Stimulated activated CD4-positive, alpha-beta T cell treated with anti-CD3 and anti-CD28 coated beads, Interleukin-4, amount 100 ng/mL, for 24 hours (primary cell): ENCODE measurements around the gene LRRFIP2.
"Not testable (repeated sequence)": the region's sequence is repeated elsewhere in the genome, so short reads cannot be mapped to it uniquely, and the experiment has no call there.

ENCODE experiments used
- DNase-seq: peaks from one replicate; pipeline ENCODE4 v3.0.0-alpha.2; 2020

The LRRFIP2 gene

DNA sequence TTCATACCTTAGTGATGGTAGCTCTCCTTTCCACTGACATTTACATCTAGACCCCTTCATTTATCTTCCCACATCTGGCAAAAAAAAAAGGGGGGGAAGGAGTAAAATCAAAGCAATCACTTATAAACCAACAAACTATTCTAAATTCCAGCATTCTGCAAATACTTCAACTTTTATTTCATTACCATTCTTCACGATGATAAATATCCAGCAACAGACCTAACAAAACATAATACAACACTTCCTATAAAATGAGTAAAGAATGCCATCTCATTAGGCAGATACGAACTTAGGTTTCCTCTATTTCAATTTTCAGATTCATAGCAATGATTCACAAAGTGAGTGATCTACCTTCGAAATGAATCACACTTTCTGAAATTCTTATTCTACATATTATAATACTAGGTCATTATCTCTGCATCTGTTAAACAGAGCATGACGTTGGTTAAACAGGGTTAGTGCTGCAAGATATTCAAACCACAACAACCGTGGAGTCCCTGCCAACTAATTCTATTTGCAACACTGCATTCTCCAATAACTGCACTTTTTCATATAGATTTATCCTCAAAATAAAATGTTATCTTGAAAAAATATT is at the start of gene LRRFIP2:
TSS of gene LRRFIP2 (minus strand) at position 51 of the 595 bp plus-strand sequence. CDS start 25,599 bp downstream, outside the sequence.
- DNase-seq: peak; percentile 36

DNA sequence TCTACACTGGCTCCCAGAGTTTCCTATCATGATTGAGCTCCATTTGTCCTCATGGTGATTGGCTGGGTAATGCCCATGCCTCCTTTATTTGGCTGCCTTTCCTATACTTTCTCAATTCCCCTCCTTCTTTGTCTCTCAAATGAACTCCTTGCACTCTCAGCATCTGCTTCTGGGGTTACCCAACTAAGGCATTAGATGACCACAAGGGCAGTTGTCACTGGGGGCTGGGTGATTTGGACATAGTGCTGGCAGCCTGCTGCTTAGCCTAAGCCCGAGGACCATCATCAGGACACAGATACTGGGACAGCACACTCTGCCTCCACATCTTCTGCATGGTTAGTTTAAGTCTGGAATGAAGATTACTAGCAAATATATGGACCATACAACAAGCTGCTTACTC is 49.2 kb upstream of the LRRFIP2 start:
- no peak for DNase-seq

DNA sequence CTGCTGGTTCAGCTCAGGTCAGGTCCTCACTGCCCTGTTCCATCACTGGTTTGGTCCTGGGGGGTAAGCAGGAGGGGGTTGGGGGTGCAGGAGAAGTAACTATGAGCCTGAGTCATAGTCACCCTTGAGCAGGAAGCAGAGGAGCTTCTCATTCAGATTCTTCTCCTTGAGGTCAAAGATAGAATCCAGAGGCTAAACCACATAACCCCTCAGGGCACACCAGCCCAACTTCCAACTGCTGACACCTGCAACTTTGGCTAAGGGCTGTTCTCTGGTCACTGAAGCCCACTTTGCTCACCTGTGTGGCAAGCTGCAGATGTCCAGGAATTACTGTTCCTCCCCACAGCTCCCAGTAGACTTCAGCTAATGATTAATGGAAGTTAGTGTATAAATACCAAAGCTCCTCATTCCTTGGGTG is 48.8 kb upstream of the LRRFIP2 start:
- DNase-seq: no peak

- DNase-seq: not testable (repeated sequence)
These were observed 48.2 kb upstream of the LRRFIP2 start for GRCh38 chr3:37222542-37222941.

GRCh38 chr3:37221407-37221806 is 47.0 kb upstream of the LRRFIP2 start:
- DNase-seq: no peak

GRCh38 chr3:37219266-37219665 is 44.9 kb upstream of the LRRFIP2 start:
- no peak for DNase-seq

GRCh38 chr3:37218206-37218605 is 43.8 kb upstream of the LRRFIP2 start:
- no peak for DNase-seq

GRCh38 chr3:37217098-37217849 is 42.9 kb upstream of the LRRFIP2 start:
- DNase-seq: no peak

DNA sequence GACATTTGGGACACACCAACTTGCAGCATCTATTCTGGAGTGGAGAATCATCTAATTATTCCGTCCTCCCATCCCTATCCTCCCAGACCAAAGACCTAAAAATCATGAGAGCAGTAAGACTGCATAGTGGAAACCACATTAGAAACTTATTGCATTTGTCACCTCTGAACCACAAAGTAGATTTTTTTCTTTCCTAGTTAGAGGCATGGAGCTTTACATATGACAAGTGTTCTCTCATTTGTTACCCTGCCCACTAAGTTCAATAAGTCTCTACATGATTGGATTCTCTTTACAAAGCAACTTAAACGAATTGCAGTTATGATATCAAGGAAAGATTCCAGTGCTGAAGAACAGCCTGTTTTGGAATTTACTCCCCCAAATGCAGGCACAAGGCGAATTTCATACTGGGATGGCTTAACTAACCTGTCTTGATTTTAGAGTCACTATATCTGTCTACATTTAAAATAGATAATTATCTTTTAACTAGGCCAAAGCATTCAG is 42.3 kb upstream of the LRRFIP2 start:
- DNase-seq: no peak

- DNase-seq: no peak
These were observed 39.7 kb upstream of the LRRFIP2 start for GRCh38 chr3:37214076-37214475.

DNA sequence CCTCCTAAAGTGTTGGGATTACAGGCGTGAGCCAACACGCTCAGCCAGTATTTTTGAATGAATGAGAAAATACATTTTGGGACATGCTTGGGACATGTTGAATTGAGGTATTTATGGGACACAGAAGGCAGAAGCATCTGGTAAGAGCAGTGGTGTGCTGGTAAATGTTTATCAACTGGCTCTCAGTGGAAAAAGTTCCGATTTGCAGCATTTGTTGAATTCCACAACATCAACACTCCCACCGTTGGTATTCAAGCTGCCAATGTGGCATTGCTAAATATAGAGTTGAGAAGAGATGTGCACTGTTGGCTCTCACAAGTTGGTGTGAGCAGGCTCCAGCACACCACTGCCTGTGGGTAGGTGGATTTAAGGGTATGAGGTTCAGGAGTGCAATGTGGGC is 35.8 kb upstream of the LRRFIP2 start:
- DNase-seq: no peak

DNA sequence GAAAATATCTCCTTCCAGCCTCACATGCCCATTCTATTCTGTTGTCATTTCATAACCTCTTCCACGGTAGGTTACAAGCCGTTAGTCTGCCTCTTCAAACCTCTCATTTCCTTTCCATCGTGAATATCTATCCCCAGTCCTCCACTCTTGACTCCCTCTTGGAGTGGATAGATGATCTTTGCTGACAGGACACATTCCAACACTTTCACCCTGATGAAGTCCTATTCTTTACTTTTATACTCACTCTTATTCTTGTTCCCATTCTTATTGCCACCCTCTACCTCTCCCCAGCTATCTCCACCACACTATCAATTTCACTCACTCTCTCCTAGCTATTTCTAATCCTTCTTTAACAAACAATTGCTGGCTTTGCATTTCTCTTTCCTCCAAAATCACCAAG is 34.2 kb upstream of the LRRFIP2 start:
- not testable (repeated sequence) for DNase-seq

GRCh38 chr3:37208008-37208407 is 33.6 kb upstream of the LRRFIP2 start:
- DNase-seq: not testable (repeated sequence)

DNA sequence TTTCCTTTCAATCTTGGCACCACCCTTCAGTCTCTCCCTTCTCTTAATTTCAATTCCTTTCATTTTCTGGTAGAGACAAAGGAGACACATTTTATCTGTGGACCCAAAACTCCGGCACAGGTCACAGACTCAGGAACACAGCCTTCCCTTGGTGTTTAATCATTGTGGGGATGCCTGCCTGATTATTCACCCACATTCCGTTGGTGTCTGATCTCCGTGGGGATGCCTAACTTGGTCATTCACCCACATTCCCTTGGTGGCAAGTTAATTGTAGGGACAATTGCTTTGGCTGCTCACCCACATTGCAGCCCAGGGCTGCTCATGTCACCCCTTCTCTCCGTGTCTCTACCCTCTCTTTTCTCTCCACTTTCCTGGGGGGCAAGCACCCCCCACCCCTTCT is 31.7 kb upstream of the LRRFIP2 start:
- DNase-seq: not testable (repeated sequence)

GRCh38 chr3:37204314-37204713 is 29.9 kb upstream of the LRRFIP2 start:
- no peak for DNase-seq

DNA sequence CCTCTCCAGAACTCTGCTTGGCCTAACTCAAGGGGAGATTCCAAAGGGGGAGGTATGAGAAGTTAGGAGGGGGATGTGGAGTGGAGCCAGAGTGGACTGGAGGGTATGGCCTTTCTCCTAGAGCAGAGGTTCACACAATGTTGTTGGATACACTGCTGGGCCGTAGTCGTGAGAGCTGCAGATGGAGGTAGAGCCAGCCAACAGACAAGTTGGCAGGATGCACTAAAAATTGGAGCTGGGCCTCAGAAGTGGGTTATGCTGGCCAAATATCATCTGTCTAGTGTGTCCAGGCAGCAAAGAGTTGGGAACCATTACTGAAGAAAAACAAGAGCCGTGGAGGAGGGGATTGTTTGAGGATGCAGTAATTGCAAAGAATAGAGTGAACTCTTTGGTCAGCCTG is 27.7 kb upstream of the LRRFIP2 start:
- DNase-seq: no peak

GRCh38 chr3:37200141-37200540 is 25.8 kb upstream of the LRRFIP2 start:
- no peak for DNase-seq

DNA sequence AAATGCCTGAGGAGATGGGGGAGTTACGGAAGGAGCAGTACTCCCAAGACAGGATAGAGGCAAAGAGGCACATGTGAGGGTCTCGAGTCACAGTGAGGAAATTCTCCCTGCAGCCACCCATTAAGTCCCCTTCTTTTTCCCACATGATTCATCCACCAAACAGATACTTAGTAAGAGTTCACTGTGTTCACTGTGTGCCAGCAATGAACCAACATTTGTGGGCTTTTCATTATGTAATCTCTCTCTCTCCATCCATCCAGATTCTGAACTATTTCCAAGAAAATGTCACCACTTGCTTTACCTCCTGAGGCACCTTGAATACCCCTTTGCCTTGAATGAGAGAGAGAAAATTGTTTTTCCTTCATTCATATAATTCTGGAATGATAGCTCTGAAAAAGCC is 24.6 kb upstream of the LRRFIP2 start:
- DNase-seq: no peak

DNA sequence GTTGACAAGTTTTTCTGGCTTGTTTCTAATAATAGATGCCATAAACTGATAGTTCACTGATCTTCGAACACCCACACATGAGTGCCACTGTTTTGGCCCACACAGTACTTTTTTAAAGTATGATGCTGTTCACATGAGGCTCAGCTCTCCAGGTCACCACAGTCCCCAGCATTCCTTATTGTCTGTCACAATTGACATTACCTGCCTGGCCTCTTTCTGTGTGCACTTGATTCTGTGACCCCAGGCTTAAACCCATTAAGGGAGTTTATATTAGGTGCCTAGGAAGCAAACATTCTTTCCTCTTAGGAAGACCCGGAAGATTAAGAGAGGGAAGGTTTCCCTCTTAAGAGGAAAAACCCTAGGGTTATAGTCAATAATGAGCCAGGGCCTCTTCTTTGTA is 24.2 kb upstream of the LRRFIP2 start:
- no peak for DNase-seq

GRCh38 chr3:37197810-37198371 is 23.5 kb upstream of the LRRFIP2 start:
- DNase-seq: no peak

- no peak for DNase-seq
These were observed 20.2 kb upstream of the LRRFIP2 start for GRCh38 chr3:37194533-37194932.

DNA sequence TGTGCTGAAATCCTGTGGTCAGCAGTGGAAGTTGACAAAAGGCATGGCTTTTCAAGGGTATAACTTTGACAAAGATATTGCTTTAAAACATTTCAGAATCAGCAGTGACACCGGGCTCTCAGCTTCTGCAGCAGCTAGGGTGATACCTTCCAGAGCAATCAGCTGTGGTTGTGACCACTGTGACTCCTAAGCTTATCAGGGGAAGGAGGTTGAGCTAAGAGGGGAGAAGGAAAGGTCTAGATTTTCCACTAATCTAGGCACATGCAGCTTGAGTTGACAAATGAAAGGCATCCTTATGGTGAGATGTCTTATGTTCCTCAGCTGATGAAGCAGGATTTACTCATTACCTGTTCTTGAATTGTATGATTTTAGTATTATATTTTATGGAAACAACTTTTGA is 16.3 kb upstream of the LRRFIP2 start:
- no peak for DNase-seq

DNA sequence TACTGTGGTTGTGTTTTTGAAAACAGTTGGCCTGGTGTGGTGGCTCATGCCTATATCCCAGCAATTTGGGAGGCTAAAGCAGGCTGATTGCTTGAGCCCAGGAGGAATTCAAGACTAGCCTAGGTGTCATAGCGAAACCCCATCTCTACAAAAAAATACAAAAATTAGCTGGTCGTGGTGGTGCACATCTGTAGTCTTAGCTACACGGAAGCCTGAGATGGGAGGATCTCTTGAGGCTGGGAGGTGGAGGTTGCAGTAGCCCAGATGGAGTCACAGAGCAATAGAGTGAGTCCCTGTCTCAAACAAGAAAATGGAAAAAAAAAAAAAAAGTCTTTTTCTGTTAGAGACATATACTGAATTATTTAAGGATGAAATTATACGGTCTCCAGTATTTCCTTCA is 14.7 kb upstream of the LRRFIP2 start:
- no peak for DNase-seq

- DNase-seq: no peak
These were observed 9.6 kb upstream of the LRRFIP2 start for GRCh38 chr3:37183976-37184375.
